GOT3 (cell line): ENCODE results near the gene SLAMF6.
"Not testable (repeated sequence)": the region's sequence is repeated elsewhere in the genome, so short reads cannot be mapped to it uniquely, and the experiment has no call there.

Experiments
- DNase-seq: peaks from one replicate; lab custom pipeline; 2025; ENCODE audit warnings: mixed read lengths; lab: John Stamatoyannopoulos, UW

Gene SLAMF6

GRCh38 chr1:160504651-160505050, 18.4 kb downstream of the SLAMF6 start:
- no peak for DNase-seq

- no peak for DNase-seq
These were observed 20.0 kb downstream of the SLAMF6 start for GRCh38 chr1:160503087-160503486.

GRCh38 chr1:160500321-160500990, 22.6 kb downstream of the SLAMF6 start:
- DNase-seq, result no peak

GRCh38 chr1:160499631-160500030, 23.4 kb downstream of the SLAMF6 start:
- DNase-seq, result no peak

GRCh38 chr1:160498301-160499065, 24.6 kb downstream of the SLAMF6 start:
- DNase-seq, result not testable (repeated sequence)

GRCh38 chr1:160496334-160496733, 26.7 kb downstream of the SLAMF6 start:
- no peak for DNase-seq

GRCh38 chr1:160494620-160495019, 28.4 kb downstream of the SLAMF6 start:
- DNase-seq, result no peak

- DNase-seq, result no peak
These were observed 30.4 kb downstream of the SLAMF6 start for GRCh38 chr1:160492617-160493016.

GRCh38 chr1:160491981-160492380, 31.1 kb downstream of the SLAMF6 start:
- no peak for DNase-seq

GRCh38 chr1:160491017-160491416, 32.0 kb downstream of the SLAMF6 start:
- DNase-seq, result no peak

GRCh38 chr1:160489513-160490261, 33.4 kb downstream of the SLAMF6 start:
- no peak for DNase-seq

GRCh38 chr1:160488347-160489058, 34.6 kb downstream of the SLAMF6 start:
- DNase-seq, result no peak

GRCh38 chr1:160486453-160486852, 36.6 kb downstream of the SLAMF6 start:
- DNase-seq, result no peak

- DNase-seq, result no peak
These were observed 39.4 kb downstream of the SLAMF6 start for GRCh38 chr1:160483505-160484185.

- no peak for DNase-seq
These were observed 41.0 kb downstream of the SLAMF6 start for GRCh38 chr1:160481979-160482596.

- DNase-seq, result not testable (repeated sequence)
These were observed 42.3 kb downstream of the SLAMF6 start for GRCh38 chr1:160480781-160481180.

GRCh38 chr1:160479091-160479490, 44.0 kb downstream of the SLAMF6 start:
- not testable (repeated sequence) for DNase-seq

GRCh38 chr1:160474392-160475242, 48.4 kb downstream of the SLAMF6 start:
- no peak for DNase-seq

- DNase-seq, result no peak
These were observed 50.9 kb downstream of the SLAMF6 start for GRCh38 chr1:160472112-160472511.

- no peak for DNase-seq
These were observed 51.8 kb downstream of the SLAMF6 start for GRCh38 chr1:160471253-160471652.
